Coronary artery (tissue), 2 donors: ENCODE data around the gene MICU1.
"Not testable (repeated sequence)": the region's sequence is repeated elsewhere in the genome, so short reads cannot be mapped to it uniquely, and the experiment has no call there.

Source experiments
- DNase-seq: peaks from one replicate; pipeline ENCODE4 v3.0.0-alpha.2; 2017; ENCODE audit warnings: low spot score
- H3K27ac ChIP-seq, 2 donors: fragments of 200-600 bp; sonication (generic); one replicate each; pipeline ENCODE4 v1.5.1; 2016 to 2019
- H3K4me3 ChIP-seq: fragments of 200-600 bp; sonication (generic); 2 replicates; pipeline ENCODE4 v1.5.1; 2016; ENCODE audit warnings: mild to moderate bottlenecking, moderate library complexity
- TF ChIP-seq, protein P1 (sequence below): fragments of 200-600 bp; sonication (generic); IDR thresholded peaks from one replicate; pipeline ENCODE4 v1.5.1; 2019; ENCODE audit warnings: antibody characterized with exemption

The MICU1 gene

GRCh38 chr10:72459301-72459700 is 166.6 kb downstream of the MICU1 start:
- H3K27ac ChIP-seq, result no peak overlapping the region
- no peak for DNase-seq
- TF ChIP-seq, protein P1, sequence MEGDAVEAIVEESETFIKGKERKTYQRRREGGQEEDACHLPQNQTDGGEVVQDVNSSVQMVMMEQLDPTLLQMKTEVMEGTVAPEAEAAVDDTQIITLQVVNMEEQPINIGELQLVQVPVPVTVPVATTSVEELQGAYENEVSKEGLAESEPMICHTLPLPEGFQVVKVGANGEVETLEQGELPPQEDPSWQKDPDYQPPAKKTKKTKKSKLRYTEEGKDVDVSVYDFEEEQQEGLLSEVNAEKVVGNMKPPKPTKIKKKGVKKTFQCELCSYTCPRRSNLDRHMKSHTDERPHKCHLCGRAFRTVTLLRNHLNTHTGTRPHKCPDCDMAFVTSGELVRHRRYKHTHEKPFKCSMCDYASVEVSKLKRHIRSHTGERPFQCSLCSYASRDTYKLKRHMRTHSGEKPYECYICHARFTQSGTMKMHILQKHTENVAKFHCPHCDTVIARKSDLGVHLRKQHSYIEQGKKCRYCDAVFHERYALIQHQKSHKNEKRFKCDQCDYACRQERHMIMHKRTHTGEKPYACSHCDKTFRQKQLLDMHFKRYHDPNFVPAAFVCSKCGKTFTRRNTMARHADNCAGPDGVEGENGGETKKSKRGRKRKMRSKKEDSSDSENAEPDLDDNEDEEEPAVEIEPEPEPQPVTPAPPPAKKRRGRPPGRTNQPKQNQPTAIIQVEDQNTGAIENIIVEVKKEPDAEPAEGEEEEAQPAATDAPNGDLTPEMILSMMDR, result no peak
- no peak overlapping the region for H3K4me3 ChIP-seq

DNA sequence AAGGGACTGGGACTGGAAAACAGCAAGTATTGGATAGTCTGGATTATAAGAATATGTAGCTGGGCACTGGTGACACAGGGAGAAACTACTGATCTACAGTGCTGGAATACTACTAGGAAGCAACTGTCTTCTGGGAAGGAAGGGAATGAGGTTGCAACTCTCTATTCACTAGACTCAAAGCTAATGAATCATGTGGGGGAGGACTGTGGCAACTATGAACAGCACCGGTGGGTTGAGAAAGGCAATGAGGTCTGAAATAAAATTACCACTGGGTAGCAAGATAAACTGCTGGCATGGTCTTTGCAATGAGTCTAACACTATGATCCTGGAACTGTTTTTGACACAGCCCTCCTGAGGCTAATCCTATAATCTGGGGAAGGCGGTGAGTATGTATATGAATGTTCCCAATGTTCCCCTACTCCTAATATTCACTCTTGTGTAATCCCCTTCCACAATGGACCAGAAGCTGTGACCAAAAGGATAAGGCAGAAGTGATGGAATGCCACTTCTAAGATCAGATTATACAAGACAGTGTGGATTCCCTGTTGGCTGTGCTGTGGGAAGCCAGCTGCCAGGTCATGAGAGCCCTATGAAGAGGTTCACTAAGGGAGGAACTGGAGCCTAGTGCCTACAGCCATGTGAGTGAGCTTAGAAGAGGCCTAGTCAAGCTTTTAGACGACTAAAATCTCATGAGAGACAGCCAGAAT is 169.8 kb downstream of the MICU1 start:
- no peak for DNase-seq
- TF ChIP-seq, protein P1, result no peak
- no peak overlapping the region for H3K27ac ChIP-seq
- H3K4me3 ChIP-seq, result no peak overlapping the region

DNA sequence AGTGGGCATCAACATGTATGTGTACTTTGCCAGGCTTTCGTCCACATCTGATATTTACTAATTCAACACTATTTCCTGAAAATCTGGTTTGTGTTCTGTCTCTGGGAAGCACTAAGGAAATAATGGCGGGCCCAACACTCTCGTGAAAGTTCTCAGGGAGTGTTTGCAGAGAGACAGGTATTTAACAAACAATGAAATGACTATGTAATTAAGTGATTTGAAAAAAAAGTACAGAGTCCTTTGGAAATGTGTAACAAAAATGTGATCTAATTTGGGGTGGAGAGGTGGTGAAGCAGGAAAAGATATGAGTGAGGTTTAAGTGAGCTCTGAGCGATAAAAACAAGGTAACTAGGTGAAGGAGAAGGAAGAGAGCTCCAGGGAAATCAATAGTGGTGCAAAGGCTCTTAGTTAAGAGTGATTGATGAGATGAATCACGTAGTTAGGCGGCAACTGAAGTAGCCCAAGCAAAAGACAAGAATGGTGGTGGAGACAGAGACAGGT is 175.9 kb downstream of the MICU1 start:
- TF ChIP-seq, protein P1, result no peak
- DNase-seq, result no peak
- H3K4me3 ChIP-seq, result no peak overlapping the region
- H3K27ac ChIP-seq, result no peak overlapping the region

GRCh38 chr10:72445851-72446250 is 180.0 kb downstream of the MICU1 start:
- TF ChIP-seq, protein P1, result no peak

GRCh38 chr10:72442969-72443368 is 182.9 kb downstream of the MICU1 start:
- H3K4me3 ChIP-seq, H3K27ac ChIP-seq, DNase-seq: not testable (repeated sequence)

More at GRCh38 chr10:72445851-72446250, 180.0 kb downstream of the MICU1 start:
- Histone ChIP-seq H3K27ac (no peak overlapping the region), H3K4me3 (no peak overlapping the region)
- DNase-seq, result no peak

DNA sequence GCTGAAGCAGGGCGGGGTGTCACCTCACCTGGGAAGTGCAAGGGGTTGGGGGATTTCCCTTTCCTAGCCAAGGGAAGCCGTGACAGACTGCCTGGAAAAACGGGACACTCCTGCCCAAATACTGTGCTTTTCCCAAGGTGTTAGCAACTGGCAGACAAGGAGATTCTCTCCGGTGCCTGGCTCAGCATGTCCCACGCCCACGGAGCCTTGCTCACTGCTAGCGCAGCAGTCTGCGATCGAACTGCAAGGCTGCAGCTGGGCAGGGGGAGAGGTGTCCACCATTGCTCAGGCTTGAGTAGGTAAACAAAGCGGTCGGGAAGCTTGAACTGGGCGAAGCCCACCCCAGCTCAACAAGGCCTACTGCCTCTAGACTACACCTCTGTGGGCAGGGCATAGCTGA is 190.3 kb downstream of the MICU1 start:
- Histone ChIP-seq H3K27ac (no peak overlapping the region), H3K4me3 (no peak overlapping the region)
- DNase-seq, result no peak
- TF ChIP-seq, protein P1, result no peak

DNA sequence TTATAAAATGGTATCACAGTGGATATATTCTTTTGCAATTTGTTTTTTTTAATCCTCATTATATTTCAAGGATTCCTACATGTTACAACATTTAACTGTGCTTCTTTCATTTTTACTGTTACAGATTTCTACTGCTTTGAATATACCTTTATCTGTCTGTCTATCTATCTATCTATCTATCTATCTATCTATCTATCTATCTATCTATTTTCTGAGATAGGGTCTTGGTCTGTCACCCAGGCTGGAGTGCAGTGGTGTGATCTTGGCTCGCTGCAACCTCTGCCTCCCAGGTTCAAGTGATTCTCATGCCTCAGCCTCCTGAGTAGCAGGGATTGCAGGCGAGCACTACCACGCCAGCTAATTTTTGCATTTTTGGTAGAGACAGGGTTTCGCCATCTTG is 194.9 kb downstream of the MICU1 start:
- H3K27ac ChIP-seq, H3K4me3 ChIP-seq, DNase-seq: not testable (repeated sequence)

- TF ChIP-seq, protein P1, result no peak
- Histone ChIP-seq H3K4me3 (no peak overlapping the region), H3K27ac (no peak overlapping the region)
- no peak for DNase-seq
Observed at GRCh38 chr10:72429931-72430330, 195.9 kb downstream of the MICU1 start.
